HUES6 (cell line): ENCODE results near the gene PAPPA.

Experiments used
- H3K27ac ChIP-seq: 2 replicates; pipeline ENCODE4 v1.7.0; 2013; ENCODE audit warnings: low read depth, mild to moderate bottlenecking, low read length, inconsistent platforms
- H3K27me3 ChIP-seq: 2 replicates; pipeline ENCODE4 v1.6.1; 2013; ENCODE audit warnings: low read length; ENCODE audit not compliant: control insufficient read depth, insufficient read depth
- H3K36me3 ChIP-seq: 2 replicates; pipeline ENCODE4 v1.6.1; 2013; ENCODE audit warnings: low read length; ENCODE audit not compliant: control insufficient read depth, insufficient read depth
- H3K4me1 ChIP-seq: 2 replicates; pipeline ENCODE4 v1.6.1; 2013; ENCODE audit warnings: low read length; ENCODE audit not compliant: control insufficient read depth, insufficient read depth
- H3K4me3 ChIP-seq: 2 replicates; pipeline ENCODE4 v1.5.1; 2013; ENCODE audit warnings: low read depth, low read length
- H3K9ac ChIP-seq: one replicate; pipeline ENCODE4 v1.6.1; 2013; ENCODE audit warnings: mild to moderate bottlenecking, low read length
- H3K9me3 ChIP-seq: 2 replicates; pipeline ENCODE4 v1.6.1; 2013; ENCODE audit warnings: low read depth, low read length; ENCODE audit not compliant: control insufficient read depth, insufficient read depth

PAPPA gene, protein sequence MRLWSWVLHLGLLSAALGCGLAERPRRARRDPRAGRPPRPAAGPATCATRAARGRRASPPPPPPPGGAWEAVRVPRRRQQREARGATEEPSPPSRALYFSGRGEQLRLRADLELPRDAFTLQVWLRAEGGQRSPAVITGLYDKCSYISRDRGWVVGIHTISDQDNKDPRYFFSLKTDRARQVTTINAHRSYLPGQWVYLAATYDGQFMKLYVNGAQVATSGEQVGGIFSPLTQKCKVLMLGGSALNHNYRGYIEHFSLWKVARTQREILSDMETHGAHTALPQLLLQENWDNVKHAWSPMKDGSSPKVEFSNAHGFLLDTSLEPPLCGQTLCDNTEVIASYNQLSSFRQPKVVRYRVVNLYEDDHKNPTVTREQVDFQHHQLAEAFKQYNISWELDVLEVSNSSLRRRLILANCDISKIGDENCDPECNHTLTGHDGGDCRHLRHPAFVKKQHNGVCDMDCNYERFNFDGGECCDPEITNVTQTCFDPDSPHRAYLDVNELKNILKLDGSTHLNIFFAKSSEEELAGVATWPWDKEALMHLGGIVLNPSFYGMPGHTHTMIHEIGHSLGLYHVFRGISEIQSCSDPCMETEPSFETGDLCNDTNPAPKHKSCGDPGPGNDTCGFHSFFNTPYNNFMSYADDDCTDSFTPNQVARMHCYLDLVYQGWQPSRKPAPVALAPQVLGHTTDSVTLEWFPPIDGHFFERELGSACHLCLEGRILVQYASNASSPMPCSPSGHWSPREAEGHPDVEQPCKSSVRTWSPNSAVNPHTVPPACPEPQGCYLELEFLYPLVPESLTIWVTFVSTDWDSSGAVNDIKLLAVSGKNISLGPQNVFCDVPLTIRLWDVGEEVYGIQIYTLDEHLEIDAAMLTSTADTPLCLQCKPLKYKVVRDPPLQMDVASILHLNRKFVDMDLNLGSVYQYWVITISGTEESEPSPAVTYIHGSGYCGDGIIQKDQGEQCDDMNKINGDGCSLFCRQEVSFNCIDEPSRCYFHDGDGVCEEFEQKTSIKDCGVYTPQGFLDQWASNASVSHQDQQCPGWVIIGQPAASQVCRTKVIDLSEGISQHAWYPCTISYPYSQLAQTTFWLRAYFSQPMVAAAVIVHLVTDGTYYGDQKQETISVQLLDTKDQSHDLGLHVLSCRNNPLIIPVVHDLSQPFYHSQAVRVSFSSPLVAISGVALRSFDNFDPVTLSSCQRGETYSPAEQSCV (N-terminal part only)

DNA sequence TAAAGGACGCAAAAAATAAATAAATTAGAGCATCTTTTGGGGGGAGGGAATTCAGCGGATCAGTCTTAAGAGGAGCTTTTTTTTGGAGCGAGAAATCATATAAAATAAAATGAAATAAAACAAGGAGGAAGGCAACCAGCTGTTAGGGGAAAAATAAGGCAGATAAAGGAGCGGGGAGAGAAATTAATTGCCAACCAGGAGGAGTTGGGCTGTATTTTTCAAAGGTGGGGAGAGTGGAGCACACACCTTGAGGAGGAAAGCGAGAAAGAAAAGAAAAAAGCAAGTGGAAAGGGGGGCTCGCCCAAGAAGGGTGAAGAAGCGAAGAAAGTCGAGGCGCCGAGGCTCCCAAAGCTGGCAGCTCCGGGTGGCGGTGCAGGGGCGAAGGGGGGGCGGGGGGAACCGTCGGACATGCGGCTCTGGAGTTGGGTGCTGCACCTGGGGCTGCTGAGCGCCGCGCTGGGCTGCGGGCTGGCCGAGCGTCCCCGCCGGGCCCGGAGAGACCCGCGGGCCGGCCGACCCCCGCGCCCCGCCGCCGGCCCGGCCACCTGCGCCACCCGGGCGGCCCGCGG is at the start of gene PAPPA:
TSS of gene PAPPA (plus strand) at position 27 of the 569 bp plus-strand sequence. CDS start at position 409, 382 bp downstream.
- Histone ChIP-seq H3K9ac (peak within 1 kb of the TSS; percentile 68), H3K36me3 (no peaks in the 10 kb centered on the region), H3K4me1 (peaks cover 34% of the 10 kb centered on the region), H3K9me3 (no peaks in the 10 kb centered on the region), H3K4me3 (peak within 1 kb of the TSS; percentile 67), H3K27me3 (peaks cover 65% of the 10 kb centered on the region), H3K27ac (no peak within 1 kb of the TSS)

- H3K4me1 ChIP-seq, result no peaks in the 10 kb centered on the region
- no peaks in the 10 kb centered on the region for H3K27me3 ChIP-seq
- no peak overlapping the region for H3K27ac ChIP-seq
- H3K9me3 ChIP-seq, result no peaks in the 10 kb centered on the region
- H3K9ac ChIP-seq, result no peak overlapping the region
- no peak overlapping the region for H3K4me3 ChIP-seq
- H3K36me3 ChIP-seq, result no peaks in the 10 kb centered on the region
These were observed 49.4 kb upstream of the PAPPA start for GRCh38 chr9:116103976-116104820.

GRCh38 chr9:116112236-116112635 is 41.4 kb upstream of the PAPPA start:
- no peaks in the 10 kb centered on the region for H3K9me3 ChIP-seq
- no peaks in the 10 kb centered on the region for H3K36me3 ChIP-seq
- no peaks in the 10 kb centered on the region for H3K27me3 ChIP-seq
- H3K27ac ChIP-seq, result no peak overlapping the region
- no peaks in the 10 kb centered on the region for H3K4me1 ChIP-seq
- H3K4me3 ChIP-seq, result no peak overlapping the region
- H3K9ac ChIP-seq, result no peak overlapping the region

DNA sequence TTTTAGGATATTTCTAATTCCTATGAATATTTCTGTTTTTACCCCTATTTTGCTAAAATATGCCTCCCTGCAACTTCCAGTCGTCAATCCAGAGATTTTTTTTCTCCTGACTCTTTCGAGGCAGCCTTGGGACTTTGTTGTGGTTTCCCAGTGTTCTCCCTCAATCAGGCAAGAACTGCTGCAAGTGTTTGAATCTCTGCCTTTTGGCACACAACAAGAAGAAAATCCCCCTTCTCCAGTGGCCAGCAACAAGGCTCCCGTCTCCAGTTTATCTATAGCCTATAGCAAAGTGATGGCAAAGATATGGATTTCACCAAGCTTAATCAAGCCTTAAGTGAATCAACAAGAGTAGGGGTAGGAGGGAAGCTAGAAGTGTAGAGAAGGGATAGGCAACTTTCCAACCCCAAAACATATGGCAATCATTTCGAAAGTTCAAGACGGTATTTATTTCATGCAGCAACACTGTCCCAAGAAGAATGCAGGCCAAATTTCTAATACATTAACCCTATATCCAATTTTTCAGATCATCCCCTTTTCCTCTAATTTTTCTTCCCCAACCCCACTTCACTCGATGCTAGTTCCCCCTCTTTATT is 37.7 kb upstream of the PAPPA start:
- no peak overlapping the region for H3K9ac ChIP-seq

GRCh38 chr9:116116393-116116792 is 37.2 kb upstream of the PAPPA start:
- Histone ChIP-seq H3K27me3 (no peaks in the 10 kb centered on the region), H3K9ac (no peak overlapping the region), H3K36me3 (no peaks in the 10 kb centered on the region), H3K4me1 (no peaks in the 10 kb centered on the region), H3K27ac (no peak overlapping the region), H3K4me3 (no peak overlapping the region), H3K9me3 (no peaks in the 10 kb centered on the region)

More for the DNA sequence above, 37.7 kb upstream of the PAPPA start:
- H3K27ac ChIP-seq, result no peak overlapping the region
- no peaks in the 10 kb centered on the region for H3K4me1 ChIP-seq
- H3K36me3 ChIP-seq, result no peaks in the 10 kb centered on the region
- no peak overlapping the region for H3K4me3 ChIP-seq
- no peaks in the 10 kb centered on the region for H3K9me3 ChIP-seq
- H3K27me3 ChIP-seq, result no peaks in the 10 kb centered on the region

- no peaks in the 10 kb centered on the region for H3K36me3 ChIP-seq
- H3K4me3 ChIP-seq, result no peak overlapping the region
- no peaks in the 10 kb centered on the region for H3K9me3 ChIP-seq
- H3K4me1 ChIP-seq, result no peaks in the 10 kb centered on the region; the same call in 1 of the 2 replicates
- H3K9ac ChIP-seq, result no peak overlapping the region
- no peaks in the 10 kb centered on the region for H3K27me3 ChIP-seq
- H3K27ac ChIP-seq, result no peak overlapping the region
These were observed 30.4 kb upstream of the PAPPA start for GRCh38 chr9:116123171-116123570.

DNA sequence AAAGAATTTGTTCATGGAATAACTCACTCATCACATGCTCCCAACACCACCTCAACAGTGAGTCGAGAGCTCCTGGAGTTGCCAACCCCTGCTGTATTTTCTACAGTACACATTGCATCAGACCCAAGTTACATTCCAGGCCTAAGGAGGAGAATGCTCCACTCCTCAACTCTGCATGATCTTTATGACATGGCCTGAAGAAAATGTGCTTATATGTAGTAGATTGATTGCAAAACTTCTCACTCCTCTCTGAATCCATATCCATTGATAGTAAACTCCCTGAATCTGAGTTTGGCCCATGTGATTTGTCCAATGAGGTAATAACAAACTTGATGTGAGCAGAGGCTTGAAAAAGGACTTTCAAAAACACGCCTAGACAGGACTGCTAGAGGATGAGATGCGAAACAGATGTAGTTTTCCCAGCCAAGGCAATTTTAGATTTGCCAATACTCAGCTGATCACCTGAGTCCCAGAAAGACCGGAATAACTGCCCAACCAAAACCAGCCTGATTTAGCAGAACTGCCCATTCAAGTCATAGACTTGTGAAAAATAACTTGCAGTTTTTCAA is 29.0 kb upstream of the PAPPA start:
- no peaks in the 10 kb centered on the region for H3K9me3 ChIP-seq
- no peaks in the 10 kb centered on the region for H3K36me3 ChIP-seq
- no peaks in the 10 kb centered on the region; the same call in 1 of the 2 replicates for H3K4me1 ChIP-seq
- no peak overlapping the region for H3K9ac ChIP-seq
- no peaks in the 10 kb centered on the region for H3K27me3 ChIP-seq
- no peak overlapping the region for H3K27ac ChIP-seq
- no peak overlapping the region for H3K4me3 ChIP-seq

GRCh38 chr9:116133163-116133562 is 20.4 kb upstream of the PAPPA start:
- Histone ChIP-seq H3K9me3 (peaks cover 6% of the 10 kb centered on the region), H3K4me3 (no peak overlapping the region)

GRCh38 chr9:116134975-116135374 is 18.6 kb upstream of the PAPPA start:
- Histone ChIP-seq H3K4me3 (no peak overlapping the region), H3K27me3 (peaks cover 3% of the 10 kb centered on the region; the same call in 1 of the 2 replicates), H3K4me1 (no peaks in the 10 kb centered on the region), H3K36me3 (no peaks in the 10 kb centered on the region), H3K9ac (no peak overlapping the region), H3K9me3 (peaks cover 6% of the 10 kb centered on the region), H3K27ac (no peak overlapping the region)

More at GRCh38 chr9:116133163-116133562, 20.4 kb upstream of the PAPPA start:
- H3K36me3 ChIP-seq, result no peaks in the 10 kb centered on the region
- H3K4me1 ChIP-seq, result no peaks in the 10 kb centered on the region
- H3K27me3 ChIP-seq, result peaks cover 3% of the 10 kb centered on the region; the same call in 1 of the 2 replicates
- no peak overlapping the region for H3K9ac ChIP-seq
- no peak overlapping the region for H3K27ac ChIP-seq
